Colonic mucosa (tissue), 4 donors: ENCODE measurements around the gene ZNF599. TPM values are rescaled to one million over a fixed set of nuclear protein-coding genes. Genes with fewer than 3 reads are reported as not detected.

Source experiments
- DNase-seq: peaks from one replicate; pipeline ENCODE4 v3.0.0-alpha.2; 2020
- H3K27ac ChIP-seq: fragments of 200-600 bp; one replicate; pipeline ENCODE4 v1.8.0; 2021
- H3K27me3 ChIP-seq: fragments of 200-600 bp; one replicate; pipeline ENCODE4 v1.8.0; 2021
- H3K36me3 ChIP-seq: fragments of 200-600 bp; one replicate; pipeline ENCODE4 v1.8.0; 2021
- H3K4me1 ChIP-seq: fragments of 200-600 bp; one replicate; pipeline ENCODE4 v1.8.0; 2021; ENCODE audit warnings: mild to moderate bottlenecking
- H3K4me3 ChIP-seq: fragments of 200-600 bp; one replicate; pipeline ENCODE4 v1.8.0; 2021
- H3K9ac ChIP-seq, 2 donors: one replicate each; pipeline ENCODE4 v1.7.0; 2013; ENCODE audit warnings: control low read depth in 2 of 2, low read depth in 2 of 2, low read length in 2 of 2
- H3K9me3 ChIP-seq: fragments of 200-600 bp; one replicate; pipeline ENCODE4 v1.8.0; 2021
- intact Hi-C: fragments of 100-400 bp; cut with DNase I; formaldehyde crosslinking; loops from one replicate; pipeline ENCODE4 v1.14.1; 2022
- total RNA-seq, 2 donors: library from RNA; stranded (reverse); fragmentation: NEBNext Ultra II Directional in 1 of 2; extraction: Animal tissue kit (Norgen Biotek cat#: 25700) in 1 of 2; gene quantifications; one replicate each; pipeline ENCODE4 v1.2.1, GENCODE V29; 2021
- TF ChIP-seq, protein P1 (sequence below): fragments of 200-600 bp; IDR thresholded peaks from one replicate; pipeline ENCODE4 v1.8.0; 2022; ENCODE audit warnings: antibody characterized with exemption, mild to moderate bottlenecking
- donor health status: healthy.
- donor health status: DM: no; HTN: no; CAD: no.
- donor health status: DM: no; HTN: no; CAD: no.

The ZNF599 gene
- total RNA-seq, 2 donors from 2014 or later, result 3.0 to 3.5 TPM

DNA sequence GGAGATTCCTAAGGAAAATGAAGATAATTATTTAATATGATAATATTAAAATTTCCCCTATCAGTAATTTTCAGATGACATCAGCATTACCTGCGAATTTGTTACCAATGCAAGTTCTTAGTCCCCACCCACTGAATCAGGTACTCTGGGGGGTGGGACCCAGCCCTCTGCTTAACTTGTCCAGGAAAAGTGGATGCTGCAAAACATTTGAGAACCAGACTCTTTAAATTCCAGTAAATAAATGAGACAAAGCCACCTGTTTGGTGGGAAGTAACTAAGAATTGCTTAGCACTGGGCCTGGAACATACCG lies 495 bp upstream of the ZNF599 start:
- H3K27ac ChIP-seq, result no peak overlapping the region
- intact Hi-C loops, result loop anchor here (2.0 to 5.0 kb wide), 2 partner anchors 39 to 96 kb away; partner anchors contain the start of genes SCGB2B2, ZNF181 and ZNF302

DNA sequence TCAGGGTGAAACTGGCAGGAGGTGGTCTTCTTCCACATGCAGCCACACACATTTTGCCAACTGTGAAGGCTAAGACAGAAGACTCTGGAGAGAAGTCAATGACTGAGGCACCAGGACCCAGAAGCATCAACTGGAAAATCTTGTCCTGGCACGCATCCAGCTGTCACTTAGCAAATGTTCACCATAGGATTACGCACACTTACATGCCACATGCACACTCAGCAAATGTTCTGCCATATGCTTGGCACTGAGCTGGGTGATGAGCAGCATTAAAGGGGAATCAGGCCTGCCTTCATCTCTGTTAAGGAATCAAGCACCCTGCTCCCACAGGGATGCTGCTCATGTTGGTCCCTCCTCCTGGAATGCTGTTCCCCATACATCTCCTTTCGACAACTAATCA lies 5.1 kb downstream of the ZNF599 start:
- TF ChIP-seq, protein P1, sequence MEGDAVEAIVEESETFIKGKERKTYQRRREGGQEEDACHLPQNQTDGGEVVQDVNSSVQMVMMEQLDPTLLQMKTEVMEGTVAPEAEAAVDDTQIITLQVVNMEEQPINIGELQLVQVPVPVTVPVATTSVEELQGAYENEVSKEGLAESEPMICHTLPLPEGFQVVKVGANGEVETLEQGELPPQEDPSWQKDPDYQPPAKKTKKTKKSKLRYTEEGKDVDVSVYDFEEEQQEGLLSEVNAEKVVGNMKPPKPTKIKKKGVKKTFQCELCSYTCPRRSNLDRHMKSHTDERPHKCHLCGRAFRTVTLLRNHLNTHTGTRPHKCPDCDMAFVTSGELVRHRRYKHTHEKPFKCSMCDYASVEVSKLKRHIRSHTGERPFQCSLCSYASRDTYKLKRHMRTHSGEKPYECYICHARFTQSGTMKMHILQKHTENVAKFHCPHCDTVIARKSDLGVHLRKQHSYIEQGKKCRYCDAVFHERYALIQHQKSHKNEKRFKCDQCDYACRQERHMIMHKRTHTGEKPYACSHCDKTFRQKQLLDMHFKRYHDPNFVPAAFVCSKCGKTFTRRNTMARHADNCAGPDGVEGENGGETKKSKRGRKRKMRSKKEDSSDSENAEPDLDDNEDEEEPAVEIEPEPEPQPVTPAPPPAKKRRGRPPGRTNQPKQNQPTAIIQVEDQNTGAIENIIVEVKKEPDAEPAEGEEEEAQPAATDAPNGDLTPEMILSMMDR, result no peak
- Histone ChIP-seq H3K9me3 (no peaks in the 10 kb centered on the region), H3K4me1 (no peaks in the 10 kb centered on the region), H3K27me3 (no peaks in the 10 kb centered on the region), H3K36me3 (no peaks in the 10 kb centered on the region), H3K4me3 (no peak overlapping the region), H3K27ac (no peak overlapping the region), H3K9ac (no peak overlapping the region)
- DNase-seq, result no peak
- intact Hi-C loops, result no loop called here

More for the DNA sequence above, 495 bp upstream of the ZNF599 start:
- DNase-seq, result no peak
- peak overlapping the region; percentile 91 for H3K4me3 ChIP-seq
- no peaks in the 10 kb centered on the region for H3K27me3 ChIP-seq
- TF ChIP-seq, protein P1, result no peak
- no peaks in the 10 kb centered on the region for H3K9me3 ChIP-seq
- no peaks in the 10 kb centered on the region for H3K36me3 ChIP-seq
- no peaks in the 10 kb centered on the region for H3K4me1 ChIP-seq
- no peak overlapping the region for H3K9ac ChIP-seq

DNA sequence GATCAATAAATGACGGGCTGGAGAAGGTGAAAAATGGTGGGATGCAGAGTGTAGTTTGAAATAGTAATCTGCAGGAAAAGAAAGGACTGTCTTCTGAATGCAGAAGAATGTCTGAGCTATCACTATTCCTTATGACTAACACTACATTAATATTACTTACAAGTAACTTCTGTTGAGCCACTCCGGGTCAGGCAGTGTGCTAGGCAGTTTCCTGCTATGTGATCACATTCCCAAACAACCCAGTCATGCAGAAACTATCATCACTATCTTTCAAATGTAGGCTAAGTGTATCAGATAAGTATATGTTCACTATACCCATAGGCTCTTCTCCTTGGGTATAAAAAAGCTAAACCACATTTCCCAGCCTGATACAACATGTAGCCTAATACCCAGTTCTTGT lies 6.6 kb downstream of the ZNF599 start:
- Histone ChIP-seq H3K9ac (no peak overlapping the region), H3K4me1 (no peaks in the 10 kb centered on the region), H3K4me3 (no peak overlapping the region), H3K36me3 (no peaks in the 10 kb centered on the region), H3K27ac (no peak overlapping the region), H3K9me3 (no peaks in the 10 kb centered on the region), H3K27me3 (no peaks in the 10 kb centered on the region)
- TF ChIP-seq, protein P1, result no peak
- no peak for DNase-seq
- intact Hi-C loops, result no loop called here

DNA sequence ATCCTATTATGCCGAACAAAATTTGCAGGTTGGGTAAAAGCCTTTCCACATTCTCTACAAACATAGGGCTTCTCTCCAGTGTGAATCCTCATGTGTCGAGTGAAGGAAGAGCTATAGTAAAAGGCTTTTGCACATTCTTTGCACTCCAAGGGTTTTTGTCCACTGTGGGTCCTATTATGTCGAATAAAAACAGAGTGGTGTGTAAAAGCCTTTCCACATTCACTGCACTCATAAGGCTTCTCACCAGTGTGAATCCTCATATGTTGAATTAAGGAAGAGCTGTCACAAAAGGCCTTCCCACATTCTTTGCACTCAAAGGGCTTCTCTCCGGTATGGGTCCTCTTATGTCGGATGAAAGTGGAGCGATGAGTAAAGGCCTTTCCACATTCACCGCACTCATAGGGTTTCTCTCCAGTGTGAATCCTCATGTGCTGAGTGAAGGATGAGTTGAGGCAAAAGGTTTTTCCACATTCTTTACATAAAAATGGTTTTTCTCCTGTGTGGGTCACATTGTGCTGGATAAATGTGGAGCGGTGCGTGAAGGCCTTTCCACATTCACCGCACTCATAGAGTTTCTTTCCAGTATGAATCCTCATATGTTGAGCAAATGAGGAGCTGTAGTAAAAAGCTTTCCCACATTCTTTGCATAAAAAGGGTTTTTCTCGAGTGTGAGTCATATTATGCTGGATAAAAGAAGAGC lies 13.6 kb downstream of the ZNF599 start:
- Histone ChIP-seq H3K9me3 (peaks cover 11% of the 10 kb centered on the region), H3K4me3 (no peak overlapping the region), H3K27ac (no peak overlapping the region), H3K36me3 (no peaks in the 10 kb centered on the region), H3K9ac (no peak overlapping the region), H3K27me3 (no peaks in the 10 kb centered on the region), H3K4me1 (no peaks in the 10 kb centered on the region)
- intact Hi-C loops, result no loop called here
- TF ChIP-seq, protein P1, result no peak
- no peak for DNase-seq

DNA sequence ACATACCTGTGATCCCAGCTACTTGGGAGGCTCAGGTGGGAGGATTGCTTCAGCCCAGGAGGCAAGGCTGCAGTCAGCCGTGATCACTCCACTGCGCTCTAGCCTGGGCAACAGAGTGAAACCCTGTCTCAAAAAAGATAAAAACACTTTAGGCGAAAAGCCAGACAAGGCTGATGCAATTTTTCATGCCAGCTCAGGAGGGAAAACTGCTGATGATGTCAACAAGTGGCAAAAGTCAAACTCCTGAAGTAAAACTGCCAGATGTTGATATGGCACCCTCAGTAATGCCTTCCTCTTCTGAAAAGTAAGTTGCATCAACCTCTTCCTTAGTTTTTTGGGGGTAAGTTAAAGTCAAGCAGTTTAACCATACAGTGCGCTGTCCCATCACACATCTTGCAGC lies 15.6 kb downstream of the ZNF599 start:
- H3K4me1 ChIP-seq, result no peaks in the 10 kb centered on the region
- intact Hi-C loops, result no loop called here
- H3K27me3 ChIP-seq, result no peaks in the 10 kb centered on the region
- no peak overlapping the region for H3K9ac ChIP-seq
- H3K4me3 ChIP-seq, result no peak overlapping the region
- TF ChIP-seq, protein P1, result no peak
- peaks cover 11% of the 10 kb centered on the region for H3K9me3 ChIP-seq
- no peak for DNase-seq
- H3K27ac ChIP-seq, result no peak overlapping the region
- H3K36me3 ChIP-seq, result no peaks in the 10 kb centered on the region
